ENCODE data around the gene TANGO6.
"Not testable (repeated sequence)": the region's sequence is repeated elsewhere in the genome, so short reads cannot be mapped to it uniquely, and the experiment has no call there.

The TANGO6 gene

GRCh38 chr16:69049603-69050375 lies 206.5 kb downstream of the TANGO6 start:
- no peak for DNase-seq (ENCODE audit: low read depth in 2 of 2, low spot score in 1 of 2)

GRCh38 chr16:69051517-69051830 lies 208.1 kb downstream of the TANGO6 start:
- DNase-seq (ENCODE audit: low read depth in 2 of 2, low spot score in 1 of 2): not testable (repeated sequence)

GRCh38 chr16:69055008-69055407 lies 211.7 kb downstream of the TANGO6 start:
- no peak for DNase-seq (ENCODE audit: low read depth in 2 of 2, low spot score in 1 of 2)

GRCh38 chr16:69055980-69056379 lies 212.6 kb downstream of the TANGO6 start:
- DNase-seq (ENCODE audit: low read depth in 2 of 2, low spot score in 1 of 2): no peak

GRCh38 chr16:69056421-69056820 lies 213.1 kb downstream of the TANGO6 start:
- DNase-seq (ENCODE audit: low read depth in 2 of 2, low spot score in 1 of 2): no peak

GRCh38 chr16:69057400-69058378 lies 214.4 kb downstream of the TANGO6 start:
- no peak for DNase-seq (ENCODE audit: low read depth in 2 of 2, low spot score in 1 of 2)

GRCh38 chr16:69063491-69063890 lies 220.2 kb downstream of the TANGO6 start:
- not testable (repeated sequence) for DNase-seq (ENCODE audit: low read depth in 2 of 2, low spot score in 1 of 2)

- no peak for DNase-seq (ENCODE audit: low read depth in 2 of 2, low spot score in 1 of 2)
These were observed 220.9 kb downstream of the TANGO6 start for GRCh38 chr16:69064124-69064763.

- no peak for DNase-seq (ENCODE audit: low read depth in 2 of 2, low spot score in 1 of 2)
These were observed 221.5 kb downstream of the TANGO6 start for GRCh38 chr16:69064764-69065313.

- no peak for DNase-seq (ENCODE audit: low read depth in 2 of 2, low spot score in 1 of 2)
These were observed 226.2 kb downstream of the TANGO6 start for GRCh38 chr16:69069504-69069903.

GRCh38 chr16:69071036-69071435 lies 227.7 kb downstream of the TANGO6 start:
- no peak for DNase-seq (ENCODE audit: low read depth in 2 of 2, low spot score in 1 of 2)

GRCh38 chr16:69072640-69072974 lies 229.3 kb downstream of the TANGO6 start:
- no peak for DNase-seq (ENCODE audit: low read depth in 2 of 2, low spot score in 1 of 2)

- no peak for DNase-seq (ENCODE audit: low read depth in 2 of 2, low spot score in 1 of 2)
These were observed 229.9 kb downstream of the TANGO6 start for GRCh38 chr16:69073181-69073702.

- no peak for DNase-seq (ENCODE audit: low read depth in 2 of 2, low spot score in 1 of 2)
These were observed 233.9 kb downstream of the TANGO6 start for GRCh38 chr16:69077251-69077650.

- DNase-seq (ENCODE audit: low read depth in 2 of 2, low spot score in 1 of 2): no peak
These were observed 234.7 kb downstream of the TANGO6 start for GRCh38 chr16:69078073-69078472.

- no peak for DNase-seq (ENCODE audit: low read depth in 2 of 2, low spot score in 1 of 2)
These were observed 236.4 kb downstream of the TANGO6 start for GRCh38 chr16:69079697-69080096.

- DNase-seq (ENCODE audit: low read depth in 2 of 2, low spot score in 1 of 2): no peak
These were observed 240.1 kb downstream of the TANGO6 start for GRCh38 chr16:69083306-69083941.

- no peak for DNase-seq (ENCODE audit: low read depth in 2 of 2, low spot score in 1 of 2)
These were observed 241.0 kb downstream of the TANGO6 start for GRCh38 chr16:69084289-69084688.

GRCh38 chr16:69085032-69085695 lies 241.8 kb downstream of the TANGO6 start:
- DNase-seq (ENCODE audit: low read depth in 2 of 2, low spot score in 1 of 2): no peak

- no peak for DNase-seq (ENCODE audit: low read depth in 2 of 2, low spot score in 1 of 2)
These were observed 243.8 kb downstream of the TANGO6 start for GRCh38 chr16:69087161-69087581.

Data from stimulated activated CD8-positive, alpha-beta memory T cell treated with anti-CD3 and anti-CD28 coated beads, Interleukin-4, amount 100 ng/mL, for 4 hours (primary cell).